Skin epidermis (tissue), 12 donors: ENCODE data around the gene MDFI.

ENCODE experiments used
- H3K27ac ChIP-seq, 21 experiments: fragments of 200-600 bp; sonication (generic) in 11 of 21; one replicate each; pipeline ENCODE4 v1.5.0; 2020; ENCODE audit warnings: mild to moderate bottlenecking in 3 of 21, inconsistent platforms in 2 of 21, moderate library complexity in 2 of 21
- H3K4me3 ChIP-seq, 7 experiments: fragments of 200-600 bp; sonication (generic) in 2 of 7; one replicate each; pipeline ENCODE4 v1.5.0; 2020; ENCODE audit warnings: inconsistent platforms in 2 of 7, mild to moderate bottlenecking in 2 of 7, moderate library complexity in 1 of 7

MDFI gene

GRCh38 chr6:41645007-41645618 lies 6.8 kb downstream of the MDFI start:
- Histone ChIP-seq H3K4me3 (no peak overlapping the region), H3K27ac (no peak overlapping the region)

DNA sequence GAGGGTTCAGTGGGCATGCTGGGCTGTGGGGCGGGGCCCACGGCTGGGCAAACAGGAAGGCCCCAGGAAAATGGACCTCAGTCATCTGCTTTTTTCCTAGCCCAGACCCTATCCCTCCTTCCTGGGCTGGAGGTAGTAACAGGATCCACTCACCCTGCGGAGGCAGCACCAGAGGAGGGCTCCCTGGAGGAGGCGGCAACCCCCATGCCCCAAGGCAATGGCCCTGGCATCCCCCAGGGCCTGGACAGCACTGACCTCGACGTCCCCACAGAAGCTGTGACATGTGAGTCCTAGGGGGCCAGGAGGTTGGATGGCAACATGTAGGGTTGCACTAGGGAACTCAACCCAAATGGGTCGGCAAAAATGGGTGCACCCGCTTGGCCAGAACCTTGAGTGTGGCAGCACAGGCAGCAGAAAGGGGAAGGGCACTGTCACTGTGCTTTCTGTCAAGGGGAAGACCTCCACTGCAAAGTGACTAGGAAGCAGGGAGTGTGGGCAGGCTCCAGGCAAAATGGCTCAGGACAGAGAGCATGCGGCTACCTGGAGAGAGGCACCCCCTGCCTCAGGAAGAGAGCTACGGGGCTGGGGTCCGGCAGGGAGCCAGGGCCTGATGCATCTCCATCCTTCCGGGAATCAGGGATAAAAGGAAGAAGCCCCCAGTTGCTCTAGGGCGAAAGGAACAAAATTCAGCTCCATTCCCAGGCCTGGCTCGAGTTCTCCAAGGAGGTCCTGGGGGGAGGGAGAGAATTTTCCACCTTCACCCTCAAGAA lies 7.9 kb downstream of the MDFI start:
- H3K4me3 ChIP-seq, result no peak overlapping the region
- H3K27ac ChIP-seq, result no peak overlapping the region

DNA sequence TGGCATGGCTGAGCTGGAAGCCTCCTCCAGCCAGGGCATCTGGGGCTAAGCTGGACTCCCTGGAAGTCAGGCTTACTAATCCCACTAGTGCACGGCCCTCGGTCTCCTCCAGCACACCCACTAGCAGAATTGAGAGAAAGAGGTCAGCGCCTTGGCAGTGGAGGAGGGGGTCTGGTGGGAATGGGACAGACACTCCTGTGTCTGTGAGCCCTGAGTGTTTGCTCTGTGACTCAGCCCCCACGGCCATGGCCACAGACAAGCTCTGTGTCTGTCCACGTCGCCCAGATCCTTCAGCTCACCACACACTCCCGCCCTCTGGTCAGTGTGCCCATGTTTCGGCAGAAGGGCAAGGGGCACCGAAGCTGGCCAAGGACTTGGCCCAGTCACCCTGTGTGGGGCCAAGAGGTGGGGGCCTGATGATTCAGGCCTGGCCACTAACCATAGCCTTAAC lies 8.8 kb downstream of the MDFI start:
- Histone ChIP-seq H3K27ac (no peak overlapping the region), H3K4me3 (no peak overlapping the region)

- Histone ChIP-seq H3K4me3 (no peak overlapping the region), H3K27ac (no peak overlapping the region)
These were observed 9.9 kb downstream of the MDFI start for GRCh38 chr6:41648070-41648585.

DNA sequence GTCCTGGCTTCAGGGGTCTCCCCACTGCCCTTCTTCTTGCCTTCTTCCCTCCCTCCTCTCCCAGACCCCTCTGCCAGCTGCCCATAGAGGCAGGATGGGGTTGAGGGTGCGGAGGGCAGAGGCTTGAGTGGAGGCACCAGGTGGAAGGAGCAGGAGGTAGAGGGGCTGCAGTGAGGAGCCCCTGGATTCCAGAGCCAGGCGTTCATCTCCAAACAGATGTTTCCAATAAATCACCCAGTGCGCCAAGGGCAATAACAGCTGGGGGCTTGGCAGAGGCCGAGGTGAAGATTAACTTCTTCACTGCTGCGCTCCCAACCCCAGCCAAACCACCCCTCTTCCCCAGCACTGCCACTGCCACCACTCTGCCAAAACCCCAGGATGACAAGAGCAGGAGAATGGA lies 10.7 kb downstream of the MDFI start:
- no peak overlapping the region for H3K27ac ChIP-seq

GRCh38 chr6:41649596-41649995 lies 11.3 kb downstream of the MDFI start:
- H3K27ac ChIP-seq, result no peak overlapping the region

More for the DNA sequence above, 10.7 kb downstream of the MDFI start:
- H3K4me3 ChIP-seq, result no peak overlapping the region

DNA sequence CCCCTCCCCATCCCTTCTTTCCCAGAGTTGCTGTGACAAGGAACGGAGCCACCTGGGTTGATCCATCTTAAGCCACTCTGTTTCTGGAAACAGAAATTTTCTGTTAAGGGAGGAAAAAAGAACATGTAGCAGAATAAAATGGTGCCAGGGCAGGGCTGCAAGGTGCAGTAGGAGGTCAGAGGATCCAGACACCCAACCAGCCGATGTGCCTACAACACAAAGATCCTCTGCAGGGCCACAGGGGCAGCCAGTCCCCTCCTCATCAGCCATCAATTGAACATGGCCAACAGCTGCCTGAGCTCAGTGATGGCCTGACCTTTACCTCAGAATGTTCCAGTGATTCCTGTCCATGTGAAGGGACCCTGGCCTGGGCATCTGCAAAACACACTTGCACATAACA lies 11.9 kb downstream of the MDFI start:
- Histone ChIP-seq H3K4me3 (no peak overlapping the region), H3K27ac (no peak overlapping the region)

More at GRCh38 chr6:41649596-41649995, 11.3 kb downstream of the MDFI start:
- no peak overlapping the region for H3K4me3 ChIP-seq

DNA sequence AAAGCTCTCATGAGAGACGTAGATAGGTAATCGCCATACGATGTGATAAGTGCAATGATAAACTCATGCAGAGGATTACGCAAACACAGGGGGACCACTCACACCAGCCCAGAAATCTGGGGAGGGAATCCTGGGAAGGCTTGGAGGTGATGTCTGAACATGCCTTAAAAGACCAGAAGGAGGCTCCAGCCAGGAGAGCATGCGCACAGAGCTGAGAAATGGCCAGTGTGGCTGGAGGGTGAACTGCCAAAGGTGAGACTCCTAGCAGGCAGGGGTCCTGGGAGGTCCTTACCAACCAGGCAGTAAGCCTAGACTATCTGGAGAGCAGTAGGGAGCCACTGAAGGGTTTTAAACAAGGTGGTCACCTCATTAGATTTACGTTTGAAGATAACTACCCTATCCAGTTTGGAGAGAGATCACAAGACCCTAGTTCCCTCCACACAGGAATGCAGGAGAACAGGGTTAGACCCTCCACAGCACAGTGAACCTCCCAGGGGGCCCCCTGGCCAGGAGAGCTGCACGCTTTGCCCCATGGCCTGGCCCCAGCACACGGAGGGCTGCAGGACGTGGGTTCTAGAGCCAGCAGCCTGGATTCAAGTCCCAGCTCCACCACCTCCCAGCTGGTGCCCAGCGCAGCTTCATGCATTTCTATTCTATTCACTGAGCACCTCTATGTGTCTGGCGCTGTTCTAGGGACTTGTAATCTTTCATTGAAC lies 13.1 kb downstream of the MDFI start:
- no peak overlapping the region for H3K4me3 ChIP-seq
- H3K27ac ChIP-seq, result no peak overlapping the region

- H3K27ac ChIP-seq, result no peak overlapping the region
- no peak overlapping the region for H3K4me3 ChIP-seq
These were observed 13.8 kb downstream of the MDFI start for GRCh38 chr6:41651962-41652657.

GRCh38 chr6:41652866-41653652 lies 14.8 kb downstream of the MDFI start:
- Histone ChIP-seq H3K4me3 (no peak overlapping the region), H3K27ac (no peak overlapping the region)

DNA sequence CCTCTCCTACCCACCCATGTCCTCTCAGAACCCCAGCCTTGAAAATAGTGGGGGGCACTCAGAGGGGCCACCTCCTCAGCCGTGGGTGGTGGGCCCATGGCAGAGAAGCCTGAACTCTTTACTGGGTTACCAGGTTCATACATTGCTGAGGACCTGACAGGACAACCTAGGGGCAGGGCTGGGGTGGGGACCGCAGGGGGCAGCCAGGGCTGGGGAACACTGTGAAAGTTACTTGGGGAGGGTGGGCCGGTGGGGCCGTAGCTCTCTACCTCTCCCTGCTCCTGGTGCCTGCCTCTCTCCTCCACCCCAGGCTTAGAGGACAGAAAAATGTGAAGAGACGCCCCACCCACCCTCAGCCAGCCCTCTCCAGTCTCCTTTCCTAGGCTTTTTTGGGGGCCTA lies 15.4 kb downstream of the MDFI start:
- no peak overlapping the region for H3K4me3 ChIP-seq
- no peak overlapping the region for H3K27ac ChIP-seq

GRCh38 chr6:41654151-41654697 lies 16.0 kb downstream of the MDFI start:
- H3K4me3 ChIP-seq, result no peak overlapping the region

GRCh38 chr6:41654698-41655151 lies 16.5 kb downstream of the MDFI start:
- Histone ChIP-seq H3K4me3 (no peak overlapping the region), H3K27ac (no peak overlapping the region)

More at GRCh38 chr6:41654151-41654697, 16.0 kb downstream of the MDFI start:
- no peak overlapping the region for H3K27ac ChIP-seq

DNA sequence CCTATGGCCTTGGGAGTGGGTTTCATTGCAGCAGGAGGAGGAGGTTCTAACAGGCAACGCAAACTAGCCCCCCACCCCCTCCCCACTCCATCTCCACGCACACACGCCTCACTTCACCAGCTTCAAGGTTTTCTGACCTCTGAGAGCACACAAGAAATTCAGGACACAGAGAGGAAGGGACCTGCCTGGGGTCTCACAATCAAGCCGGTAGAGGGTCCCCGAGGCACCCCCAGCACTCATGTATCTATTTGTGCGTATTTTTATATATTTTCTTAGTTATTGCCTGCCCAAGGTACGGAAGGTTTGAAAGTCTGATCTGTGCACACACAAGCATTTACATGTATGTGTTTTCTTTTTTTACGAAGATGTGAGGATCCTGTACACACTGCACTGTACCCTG lies 16.9 kb downstream of the MDFI start:
- no peak overlapping the region for H3K27ac ChIP-seq
- H3K4me3 ChIP-seq, result no peak overlapping the region

DNA sequence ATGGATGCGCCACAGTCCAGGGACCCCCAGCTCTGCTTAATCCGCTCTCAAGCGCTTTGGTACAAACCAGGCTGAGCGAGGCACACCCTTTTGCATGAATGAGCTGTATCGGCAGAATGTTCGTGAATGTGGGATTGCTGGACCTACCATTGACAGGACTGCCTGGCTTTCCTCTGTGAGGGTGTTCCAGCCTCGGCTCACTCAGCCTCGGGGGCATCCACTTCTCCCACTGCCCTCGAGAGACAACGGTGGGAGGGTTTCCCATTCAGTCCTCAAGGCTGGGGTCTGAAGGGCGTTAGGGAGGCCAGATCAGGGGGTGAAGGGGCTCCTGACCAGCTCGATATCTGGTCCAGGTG lies 17.4 kb downstream of the MDFI start:
- H3K4me3 ChIP-seq, result no peak overlapping the region
- H3K27ac ChIP-seq, result no peak overlapping the region

GRCh38 chr6:41656002-41656691 lies 17.9 kb downstream of the MDFI start:
- H3K27ac ChIP-seq, result no peak overlapping the region

DNA sequence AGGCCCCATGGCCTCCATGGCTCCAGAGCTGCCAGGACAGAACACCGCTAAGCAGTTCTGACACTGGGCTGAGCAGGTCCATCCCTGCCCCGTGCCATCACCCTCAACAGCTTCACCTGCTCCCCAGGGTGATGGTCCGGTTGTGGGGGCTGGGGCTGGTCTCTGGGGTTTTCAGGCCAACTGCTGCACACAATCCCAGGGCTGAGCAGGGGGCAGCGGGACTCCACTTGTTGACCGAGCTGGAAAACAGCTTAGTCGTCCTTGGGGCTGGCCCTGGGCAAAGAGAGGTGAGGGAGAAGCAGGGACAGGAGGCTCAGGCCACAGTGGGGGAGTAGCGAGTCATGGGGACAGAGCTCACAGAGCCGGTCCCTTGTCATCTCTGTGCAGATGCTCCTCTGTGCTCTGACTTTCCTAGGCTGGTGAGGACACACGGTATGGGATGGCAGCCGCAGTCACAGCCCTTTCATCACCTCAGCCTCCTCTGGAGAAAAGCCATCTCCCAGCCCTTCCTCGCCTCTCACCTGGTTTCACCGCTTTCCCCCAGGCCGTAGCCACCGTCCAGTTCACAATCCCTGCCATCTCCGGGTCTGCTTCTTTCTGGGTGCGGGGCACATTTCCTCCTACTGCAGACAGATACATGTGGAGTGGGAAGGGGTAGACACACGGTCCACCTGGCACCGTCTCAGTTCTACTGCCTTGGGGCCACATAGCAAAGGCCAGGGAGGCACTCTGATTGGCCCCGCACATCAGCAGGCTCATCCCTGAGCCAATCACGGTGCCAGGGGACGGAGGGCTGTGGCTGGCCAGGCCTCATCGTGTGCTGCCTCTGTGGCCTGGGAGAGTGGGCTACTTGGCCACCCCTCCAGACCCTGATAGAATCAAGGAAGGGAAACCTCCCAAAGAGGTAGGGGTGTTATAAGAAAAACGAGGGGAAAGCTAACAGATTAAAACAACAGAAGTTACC lies 19.1 kb downstream of the MDFI start:
- no peak overlapping the region for H3K4me3 ChIP-seq
- no peak overlapping the region for H3K27ac ChIP-seq

More at GRCh38 chr6:41656002-41656691, 17.9 kb downstream of the MDFI start:
- H3K4me3 ChIP-seq, result no peak overlapping the region
